Keratinocyte (primary cell): Measurements from ENCODE around the gene REPS2.

Experiments
- CTCF ChIP-seq, 3 experiments: IDR thresholded peaks in 1 of 3; conservative IDR thresholded peaks in 1 of 3; optimal IDR thresholded peaks in 1 of 3; 2 replicates in 2 of 3; 3 replicates in 1 of 3; pipeline versions ENCODE3 to v1.5.1; 2011; ENCODE audit warnings: low read length in 3 of 3, mild to moderate bottlenecking in 3 of 3, moderate library complexity in 2 of 3, control low read depth in 1 of 3, inconsistent platforms in 1 of 3; ENCODE audit not compliant: insufficient read depth in 2 of 3; ENCODE audit errors: extremely low read depth in 1 of 3
- EZH2 ChIP-seq: IDR thresholded peaks from one replicate; pipeline ENCODE4 v1.6.1; 2012; ENCODE audit warnings: inconsistent platforms, mild to moderate bottlenecking, low read length, moderate library complexity

GRCh38 chrX:17081968-17082367, 135.5 kb downstream of the REPS2 start:
- TF ChIP-seq CTCF (optimal IDR thresholded peaks at IDR 0.05 in 1 of 3, IDR thresholded peaks at IDR 0.05 in 1 of 3, conservative IDR thresholded peaks at IDR 0.05 in 1 of 3; ENCODE audit: extremely low read depth in 1 of 3, insufficient read depth in 2 of 3, low read length in 3 of 3): no peak
- no peak for TF ChIP-seq EZH2
